Body of pancreas (tissue), 4 donors: ENCODE measurements around the gene CFAP299. TPM values are rescaled to one million over a fixed set of nuclear protein-coding genes. Genes with fewer than 3 reads are reported as not detected.

Experiments used
- ATAC-seq: fragments of 150-250 bp; one replicate; pipeline ENCODE4 v1.9.1; 2016
- DNase-seq, 4 donors: peaks; one replicate each; pipeline ENCODE4 v3.0.0-alpha.2; 2019
- H3K27ac ChIP-seq, 4 donors: fragments of 200-600 bp; sonication (generic); 1 replicate in 3 of 4; 2 replicates in 1 of 4; pipeline versions ENCODE4 v1.5.1 to v1.6.1; 2016 to 2019; ENCODE audit warnings: mild to moderate bottlenecking in 1 of 4, mixed read lengths in 1 of 4, moderate library complexity in 1 of 4
- H3K27me3 ChIP-seq, 2 donors: fragments of 200-600 bp; sonication (generic); one replicate each; pipeline ENCODE4 v1.6.0; 2016; ENCODE audit warnings: mild to moderate bottlenecking in 1 of 2
- H3K36me3 ChIP-seq, 2 donors: fragments of 200-600 bp; sonication (generic); replicated peaks in 1 of 2; 2 replicates each; pipeline ENCODE4 v1.5.1; 2016; ENCODE audit warnings: low read depth in 2 of 2; ENCODE audit not compliant: insufficient read depth in 1 of 2
- H3K4me1 ChIP-seq: fragments of 200-600 bp; sonication (generic); one replicate; pipeline ENCODE4 v1.6.0; 2016
- H3K4me3 ChIP-seq, 2 donors: fragments of 200-600 bp; sonication (generic); 1 replicate in 1 of 2; 2 replicates in 1 of 2; pipeline ENCODE4 v1.5.1; 2016 to 2019
- H3K9me3 ChIP-seq, 3 donors: fragments of 200-600 bp; sonication (generic); 1 replicate in 2 of 3; 2 replicates in 1 of 3; pipeline ENCODE4 v1.5.1; 2016
- POLR2A ChIP-seq, 3 donors: fragments of 450-650 bp; IDR thresholded peaks; one replicate each; pipeline ENCODE4 v1.6.1; 2016; ENCODE audit warnings: antibody characterized with exemption in 3 of 3, mild to moderate bottlenecking in 2 of 3
- WGBS, 2 donors: methylation state at CpG; one replicate each; pipeline ENCODE4 v1.1.5; 2017; 5-methylcytosine and 5-hydroxymethylcytosine counted together
- intact Hi-C: fragments of 100-400 bp; cut with DNase I; formaldehyde crosslinking; loops from one replicate; pipeline ENCODE4 v1.15.1; 2023
- total RNA-seq, 2 donors: library from RNA; depleted of rRNA; stranded (reverse); fragments of >200 nt; gene quantifications; one replicate each; pipeline ENCODE4 v1.1.0, GENCODE V29; 2016
- TF ChIP-seq, protein P1 (sequence below), 7 experiments: fragments of 450-650 bp in 4 of 7; fragments of 200-600 bp in 3 of 7; sonication (generic) in 3 of 7; IDR thresholded peaks; one replicate each; pipeline ENCODE4 v1.5.1; 2016 to 2019; ENCODE audit warnings: antibody characterized with exemption in 7 of 7

Gene CFAP299
- total RNA-seq, 2 donors from 2014 or later = not detected

GRCh38 chr4:80831383-80832361, 496.1 kb downstream of the CFAP299 start:
- H3K9me3 ChIP-seq = no peaks in the 10 kb centered on the region
- no peak overlapping the region for H3K27ac ChIP-seq
- DNase-seq = no peak
- H3K4me3 ChIP-seq = no peak overlapping the region
- no peaks in the 10 kb centered on the region for H3K36me3 ChIP-seq
- H3K27me3 ChIP-seq = no peaks in the 10 kb centered on the region
- H3K4me1 ChIP-seq = no peaks in the 10 kb centered on the region
- TF ChIP-seq, protein P1, sequence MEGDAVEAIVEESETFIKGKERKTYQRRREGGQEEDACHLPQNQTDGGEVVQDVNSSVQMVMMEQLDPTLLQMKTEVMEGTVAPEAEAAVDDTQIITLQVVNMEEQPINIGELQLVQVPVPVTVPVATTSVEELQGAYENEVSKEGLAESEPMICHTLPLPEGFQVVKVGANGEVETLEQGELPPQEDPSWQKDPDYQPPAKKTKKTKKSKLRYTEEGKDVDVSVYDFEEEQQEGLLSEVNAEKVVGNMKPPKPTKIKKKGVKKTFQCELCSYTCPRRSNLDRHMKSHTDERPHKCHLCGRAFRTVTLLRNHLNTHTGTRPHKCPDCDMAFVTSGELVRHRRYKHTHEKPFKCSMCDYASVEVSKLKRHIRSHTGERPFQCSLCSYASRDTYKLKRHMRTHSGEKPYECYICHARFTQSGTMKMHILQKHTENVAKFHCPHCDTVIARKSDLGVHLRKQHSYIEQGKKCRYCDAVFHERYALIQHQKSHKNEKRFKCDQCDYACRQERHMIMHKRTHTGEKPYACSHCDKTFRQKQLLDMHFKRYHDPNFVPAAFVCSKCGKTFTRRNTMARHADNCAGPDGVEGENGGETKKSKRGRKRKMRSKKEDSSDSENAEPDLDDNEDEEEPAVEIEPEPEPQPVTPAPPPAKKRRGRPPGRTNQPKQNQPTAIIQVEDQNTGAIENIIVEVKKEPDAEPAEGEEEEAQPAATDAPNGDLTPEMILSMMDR (IDR thresholded peaks at IDR 0.05) = no peak
- no peak for TF ChIP-seq POLR2A (IDR thresholded peaks at IDR 0.05)
- intact Hi-C loops = no loop called here
- 58 to 72% methylated on average over 5 of the region's 5 CpGs for WGBS, 2 donors
- ATAC-seq = no peak

DNA sequence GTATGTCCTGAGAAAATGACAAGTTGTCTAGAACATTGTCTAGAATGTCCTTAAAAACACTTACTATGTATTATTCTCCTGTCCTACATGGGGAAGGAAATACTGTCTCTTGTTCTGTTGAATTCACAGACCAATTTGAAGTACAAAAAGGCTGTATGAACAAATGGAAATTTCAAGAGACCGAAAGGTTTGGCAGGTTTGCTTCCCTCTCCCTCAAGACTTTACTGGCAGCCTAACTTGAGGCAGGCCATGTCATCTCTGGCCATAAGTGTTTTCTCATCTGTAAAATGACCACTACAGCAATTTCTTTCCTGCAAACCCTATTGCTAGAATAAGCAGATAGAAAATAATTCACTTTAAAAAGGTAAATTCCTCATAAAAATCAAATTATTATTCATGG, 503.8 kb downstream of the CFAP299 start:
- Histone ChIP-seq H3K36me3 (no peaks in the 10 kb centered on the region), H3K4me1 (no peaks in the 10 kb centered on the region), H3K4me3 (no peak overlapping the region), H3K27ac (no peak overlapping the region), H3K27me3 (no peaks in the 10 kb centered on the region), H3K9me3 (no peaks in the 10 kb centered on the region)
- ATAC-seq (no peak), DNase-seq (no peak)
- intact Hi-C loops = no loop called here
- TF ChIP-seq, protein P1 (IDR thresholded peaks at IDR 0.05) = no peak
- no peak for TF ChIP-seq POLR2A (IDR thresholded peaks at IDR 0.05)
- WGBS, 2 donors = 58 to 81% methylated on average over 1 of the region's 1 CpG

DNA sequence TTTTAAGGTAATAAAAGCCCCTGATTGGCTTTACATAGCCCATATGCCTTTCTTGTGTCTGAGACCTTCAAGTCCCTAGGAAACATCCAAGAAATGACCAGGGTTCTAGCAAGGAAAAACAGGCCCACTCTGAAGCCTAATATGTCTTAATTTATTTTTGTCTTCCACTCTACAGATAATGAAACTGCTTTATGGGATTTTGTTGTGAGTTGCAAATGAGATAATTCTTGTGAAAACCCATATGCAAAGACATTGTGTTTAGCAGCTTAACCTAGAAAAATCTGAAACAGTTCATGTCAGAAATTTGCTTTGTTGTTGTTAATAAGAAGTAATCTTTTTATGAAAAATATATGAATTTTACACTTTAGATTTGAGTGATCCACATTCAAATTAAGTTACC, 504.3 kb downstream of the CFAP299 start:
- DNase-seq (no peak), ATAC-seq (no peak)
- H3K4me1 ChIP-seq = no peaks in the 10 kb centered on the region
- TF ChIP-seq POLR2A (IDR thresholded peaks at IDR 0.05) = no peak
- TF ChIP-seq, protein P1 (IDR thresholded peaks at IDR 0.05) = no peak
- intact Hi-C loops = no loop called here
- no peaks in the 10 kb centered on the region for H3K27me3 ChIP-seq
- no peak overlapping the region for H3K4me3 ChIP-seq
- H3K9me3 ChIP-seq = no peaks in the 10 kb centered on the region
- no peak overlapping the region for H3K27ac ChIP-seq
- H3K36me3 ChIP-seq = no peaks in the 10 kb centered on the region

DNA sequence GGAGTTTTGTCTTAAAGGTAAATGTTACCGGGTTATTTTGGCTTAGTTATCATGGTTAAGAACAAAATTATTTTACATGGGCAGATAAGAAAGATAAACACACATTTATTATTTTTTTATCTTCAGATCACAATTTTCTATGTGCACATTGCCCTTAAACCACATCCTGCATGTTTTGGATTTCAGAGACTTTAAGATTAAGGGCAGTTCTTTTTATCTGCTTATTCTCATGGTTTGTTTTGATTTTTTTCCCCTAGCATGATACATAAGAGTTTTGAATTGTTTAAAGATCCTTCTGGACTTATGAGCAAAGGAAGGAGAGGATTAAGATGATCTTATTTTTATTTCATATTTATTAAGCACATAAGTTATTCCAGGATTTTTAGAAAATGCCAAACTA, 504.9 kb downstream of the CFAP299 start:
- intact Hi-C loops = no loop called here
- 6 to 12% methylated on average over 1 of the region's 1 CpG for WGBS, 2 donors
- H3K27me3 ChIP-seq = no peaks in the 10 kb centered on the region
- no peak for DNase-seq
- H3K27ac ChIP-seq = no peak overlapping the region
- no peaks in the 10 kb centered on the region for H3K9me3 ChIP-seq
- H3K36me3 ChIP-seq = no peaks in the 10 kb centered on the region
- H3K4me3 ChIP-seq = no peak overlapping the region
- H3K4me1 ChIP-seq = no peaks in the 10 kb centered on the region
- ATAC-seq = no peak
- no peak for TF ChIP-seq POLR2A (IDR thresholded peaks at IDR 0.05)
- TF ChIP-seq, protein P1 (IDR thresholded peaks at IDR 0.05) = no peak
